Measurements from ENCODE around the gene IFT80. TPM values are rescaled to one million over a fixed set of nuclear protein-coding genes. Genes with fewer than 3 reads are reported as not detected.

Gene IFT80
- total and polyA plus RNA-seq, 9 of the 15 experiments (the other 6 are each of a cell fraction or from before 2014, with no cell fraction given), result 6.7 to 21.1 (median 16.4) TPM

GRCh38 chr3:160225176-160226025, 173.6 kb downstream of the IFT80 start, which contains the start of gene C3orf80 (continued):
- TF ChIP-seq SLC30A9 (CRISPR knock-in tag; IDR thresholded peaks at IDR 0.05) (no peak), ZNF609 (CRISPR knock-in tag; IDR thresholded peaks at IDR 0.05; ENCODE audit: borderline replicate concordance) (no peak), CBX2 (IDR thresholded peaks at IDR 0.05; ENCODE audit: insufficient read depth, low read length, poor library complexity, severe bottlenecking) (no peak), PRPF4 (IDR thresholded peaks at IDR 0.05; ENCODE audit: insufficient read depth, low read depth, low read length, poor library complexity, severe bottlenecking) (no peak), RBM22 (IDR thresholded peaks at IDR 0.05; ENCODE audit: low read depth, low read length, poor library complexity, severe bottlenecking) (no peak), HNRNPK (IDR thresholded peaks at IDR 0.05; ENCODE audit: low read depth, low read length, poor library complexity, severe bottlenecking) (no peak), CHCHD3 (CRISPR knock-in tag; IDR thresholded peaks at IDR 0.05) (no peak), ZNF239 (CRISPR knock-in tag; IDR thresholded peaks at IDR 0.05) (no peak), ZNF79 (CRISPR knock-in tag; IDR thresholded peaks at IDR 0.05; ENCODE audit: low read depth) (no peak), EHMT2 (IDR thresholded peaks at IDR 0.05) (no peak), KDM4B (IDR thresholded peaks at IDR 0.05; ENCODE audit: borderline replicate concordance in 2 of 2, low read depth in 1 of 2) (no peak), KLF6 (CRISPR knock-in tag; IDR thresholded peaks at IDR 0.05; ENCODE audit: borderline replicate concordance) (no peak), CCNT2 (IDR thresholded peaks at IDR 0.05; ENCODE audit: borderline replicate concordance, extremely low read depth, insufficient read length, low read depth, low read length) (peak; percentile 69), PTRF (tag; IDR thresholded peaks at IDR 0.05) (no peak), CBX1 (IDR thresholded peaks at IDR 0.05; ENCODE audit: low read depth) (no peak), ESRRA (IDR thresholded peaks at IDR 0.05; ENCODE audit: borderline replicate concordance, low read depth) (peak; percentile 28; the same call in 1 of the 2 replicates), RNF2 (IDR thresholded peaks at IDR 0.05) (no peak), RB1 (IDR thresholded peaks at IDR 0.05; ENCODE audit: low read depth) (no peak; the same call in none of the 2 replicates)
- TF ChIP-seq, protein P1, sequence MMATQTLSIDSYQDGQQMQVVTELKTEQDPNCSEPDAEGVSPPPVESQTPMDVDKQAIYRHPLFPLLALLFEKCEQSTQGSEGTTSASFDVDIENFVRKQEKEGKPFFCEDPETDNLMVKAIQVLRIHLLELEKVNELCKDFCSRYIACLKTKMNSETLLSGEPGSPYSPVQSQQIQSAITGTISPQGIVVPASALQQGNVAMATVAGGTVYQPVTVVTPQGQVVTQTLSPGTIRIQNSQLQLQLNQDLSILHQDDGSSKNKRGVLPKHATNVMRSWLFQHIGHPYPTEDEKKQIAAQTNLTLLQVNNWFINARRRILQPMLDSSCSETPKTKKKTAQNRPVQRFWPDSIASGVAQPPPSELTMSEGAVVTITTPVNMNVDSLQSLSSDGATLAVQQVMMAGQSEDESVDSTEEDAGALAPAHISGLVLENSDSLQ (IDR thresholded peaks at IDR 0.05), result no peak

All from K562 (cell line).